DND-41 (cell line): Measurements from ENCODE around the gene DNAH17.

Source experiments
- ATAC-seq: fragments of 200-7000 bp; cut with Tn5 transposase; 3 replicates; pipeline ENCODE4 v1.9.1; 2021; ENCODE audit warnings: low read depth; ENCODE audit not compliant: insufficient read depth
- DNase-seq: peaks from one replicate; pipeline ENCODE4 v3.0.0-alpha.2; 2020
- H2AFZ ChIP-seq: 2 replicates; pipeline ENCODE4 v1.6.0; 2012; ENCODE audit warnings: low read depth, low read length
- H3K27ac ChIP-seq: 2 replicates; pipeline ENCODE4 v1.5.1; 2012; ENCODE audit warnings: low read length, inconsistent platforms
- H3K27me3 ChIP-seq: fragments of 200-600 bp; sonication (generic); 2 replicates; pipeline ENCODE4 v1.6.0; 2012; ENCODE audit warnings: low read length, mild to moderate bottlenecking, inconsistent platforms; ENCODE audit not compliant: insufficient read depth, poor library complexity
- H3K36me3 ChIP-seq: 2 replicates; pipeline ENCODE4 v1.5.1; 2012; ENCODE audit warnings: low read length, inconsistent platforms; ENCODE audit not compliant: insufficient read depth
- H3K4me1 ChIP-seq: 2 replicates; pipeline ENCODE4 v1.5.1; 2012; ENCODE audit warnings: mild to moderate bottlenecking, low read length; ENCODE audit not compliant: insufficient read depth
- H3K4me2 ChIP-seq: 2 replicates; pipeline ENCODE4 v1.6.0; 2012; ENCODE audit warnings: mild to moderate bottlenecking, moderate library complexity, low read length, inconsistent platforms; ENCODE audit not compliant: insufficient read depth
- H3K4me3 ChIP-seq, 2 experiments: fragments of 200-600 bp in 1 of 2; shearing (Covaris generic) in 1 of 2; 2 replicates each; pipeline ENCODE4 v1.5.1; 2012 to 2016; ENCODE audit warnings: inconsistent platforms in 2 of 2, low read length in 2 of 2, mild to moderate bottlenecking in 2 of 2, low read depth in 1 of 2, moderate library complexity in 1 of 2
- H3K79me2 ChIP-seq: 2 replicates; pipeline ENCODE4 v1.6.0; 2012; ENCODE audit warnings: low read length, inconsistent platforms; ENCODE audit not compliant: insufficient read depth
- H3K9ac ChIP-seq: 2 replicates; pipeline ENCODE4 v1.6.0; 2012; ENCODE audit warnings: low read depth, mild to moderate bottlenecking, inconsistent platforms, low read length, moderate library complexity
- H3K9me3 ChIP-seq: 2 replicates; pipeline ENCODE4 v1.5.1; 2012; ENCODE audit warnings: low read length, moderate library complexity, mild to moderate bottlenecking, inconsistent platforms; ENCODE audit not compliant: insufficient read depth, severe bottlenecking
- H4K20me1 ChIP-seq: 2 replicates; pipeline ENCODE4 v1.6.0; 2012; ENCODE audit warnings: low read length; ENCODE audit not compliant: insufficient read depth
- CTCF ChIP-seq: IDR thresholded peaks from 2 replicates; pipeline ENCODE4 v1.5.1; 2012; ENCODE audit warnings: borderline replicate concordance, low read length, moderate library complexity, mild to moderate bottlenecking; ENCODE audit not compliant: poor library complexity, severe bottlenecking; ENCODE audit errors: extremely low read depth
- EZH2 ChIP-seq: IDR thresholded peaks from 3 replicates; pipeline ENCODE4 v1.6.1; 2012; ENCODE audit warnings: borderline replicate concordance, low read depth, mild to moderate bottlenecking, moderate library complexity, low read length, inconsistent platforms; ENCODE audit not compliant: severe bottlenecking

Gene DNAH17

GRCh38 chr17:78573955-78574354 lies 3.2 kb downstream of the DNAH17 start:
- no peaks in the 10 kb centered on the region for H3K9me3 ChIP-seq
- H3K27me3 ChIP-seq, result no peaks in the 10 kb centered on the region
- peak; percentile 42 for TF ChIP-seq CTCF
- TF ChIP-seq EZH2, result no peak
- no peak overlapping the region for H3K4me3 ChIP-seq
- no peak overlapping the region for H3K9ac ChIP-seq
- no peaks in the 10 kb centered on the region for H3K4me1 ChIP-seq
- no peaks in the 10 kb centered on the region for H4K20me1 ChIP-seq
- no peaks in the 10 kb centered on the region for H3K36me3 ChIP-seq
- DNase-seq, result peak; percentile 16
- no peak for ATAC-seq
- H3K79me2 ChIP-seq, result no peaks in the 10 kb centered on the region
- H2AFZ ChIP-seq, result no peak overlapping the region
- H3K4me2 ChIP-seq, result no peak overlapping the region
- no peak overlapping the region for H3K27ac ChIP-seq

- DNase-seq (no peak), ATAC-seq (no peak)
- Histone ChIP-seq H3K9ac (no peak overlapping the region), H4K20me1 (no peaks in the 10 kb centered on the region), H3K27ac (no peak overlapping the region), H3K9me3 (no peaks in the 10 kb centered on the region), H3K27me3 (no peaks in the 10 kb centered on the region), H3K36me3 (no peaks in the 10 kb centered on the region), H3K79me2 (no peaks in the 10 kb centered on the region), H3K4me1 (no peaks in the 10 kb centered on the region), H3K4me2 (no peak overlapping the region), H3K4me3 (no peak overlapping the region), H2AFZ (no peak overlapping the region)
- TF ChIP-seq CTCF (no peak), EZH2 (no peak)
Observed at GRCh38 chr17:78572239-78573205, 4.7 kb downstream of the DNAH17 start.

GRCh38 chr17:78571329-78571728 lies 5.9 kb downstream of the DNAH17 start:
- Histone ChIP-seq H3K27ac (no peak overlapping the region), H2AFZ (no peak overlapping the region), H3K79me2 (no peaks in the 10 kb centered on the region), H3K36me3 (no peaks in the 10 kb centered on the region), H3K9ac (no peak overlapping the region), H3K4me1 (no peaks in the 10 kb centered on the region), H3K27me3 (peaks cover 2% of the 10 kb centered on the region), H3K9me3 (no peaks in the 10 kb centered on the region), H3K4me3 (no peak overlapping the region), H3K4me2 (no peak overlapping the region), H4K20me1 (no peaks in the 10 kb centered on the region)
- ATAC-seq, result no peak
- no peak for DNase-seq
- TF ChIP-seq CTCF (no peak), EZH2 (no peak)
